Liver (tissue), 9 donors: ENCODE data around the gene SOX18. TPM values are rescaled to one million over a fixed set of nuclear protein-coding genes. Genes with fewer than 3 reads are reported as not detected.

Source experiments
- DNase-seq: peaks from one replicate; pipeline ENCODE4 v3.0.0-alpha.2; 2017; ENCODE audit warnings: low spot score
- H3K27ac ChIP-seq, 2 donors: one replicate each; pipeline ENCODE4 v1.7.0; 2013; ENCODE audit warnings: inconsistent platforms in 2 of 2, low read length in 2 of 2, control low read depth in 1 of 2, low read depth in 1 of 2, mild to moderate bottlenecking in 1 of 2
- H3K27me3 ChIP-seq, 4 donors: one replicate each; pipeline versions ENCODE4 v1.6.1 to v1.7.0; 2013; ENCODE audit warnings: low read length in 3 of 4, inconsistent platforms in 1 of 4, mild to moderate bottlenecking in 1 of 4, moderate library complexity in 1 of 4; ENCODE audit not compliant: control insufficient read depth in 4 of 4, insufficient read depth in 4 of 4
- H3K36me3 ChIP-seq, 4 donors: one replicate each; pipeline versions ENCODE4 v1.6.1 to v1.7.0; 2013; ENCODE audit warnings: low read length in 3 of 4, mild to moderate bottlenecking in 3 of 4, low read depth in 1 of 4, moderate library complexity in 1 of 4; ENCODE audit not compliant: control insufficient read depth in 4 of 4, insufficient read depth in 3 of 4
- H3K4me1 ChIP-seq, 4 donors: one replicate each; pipeline versions ENCODE4 v1.6.1 to v1.7.0; 2013; ENCODE audit warnings: low read length in 3 of 4, mild to moderate bottlenecking in 3 of 4, moderate library complexity in 1 of 4; ENCODE audit not compliant: control insufficient read depth in 4 of 4, insufficient read depth in 4 of 4
- H3K4me3 ChIP-seq, 3 donors: one replicate each; pipeline versions ENCODE4 v1.6.1 to v1.7.0; 2013; ENCODE audit warnings: low read length in 3 of 3, control low read depth in 1 of 3, low read depth in 1 of 3, mild to moderate bottlenecking in 1 of 3
- H3K9ac ChIP-seq, 2 donors: one replicate each; pipeline ENCODE4 v1.7.0; 2013; ENCODE audit warnings: low read length in 2 of 2, mild to moderate bottlenecking in 2 of 2, moderate library complexity in 2 of 2, control low read depth in 1 of 2, low read depth in 1 of 2
- H3K9me3 ChIP-seq, 4 donors: one replicate each; pipeline versions ENCODE4 v1.6.1 to v1.7.0; 2013; ENCODE audit warnings: low read length in 3 of 4; ENCODE audit not compliant: control insufficient read depth in 4 of 4
- CTCF ChIP-seq: fragments of 150-350 bp; IDR thresholded peaks from 2 replicates; pipeline ENCODE4 v1.5.1; 2017; ENCODE audit warnings: improper control_type of control experiment, low read depth, low read length; ENCODE audit not compliant: missing input control
- EGR1 ChIP-seq, 2 donors: IDR thresholded peaks; 2 replicates each; pipeline ENCODE4 v1.6.1; 2016 to 2018; ENCODE audit warnings: antibody characterized with exemption in 2 of 2, low read depth in 2 of 2
- FOXA1 ChIP-seq: IDR thresholded peaks from 2 replicates; pipeline ENCODE4 v1.6.1; 2016; ENCODE audit warnings: antibody characterized with exemption
- FOXA2 ChIP-seq: IDR thresholded peaks from 2 replicates; pipeline ENCODE4 v1.6.1; 2016; ENCODE audit warnings: antibody characterized with exemption
- GABPA ChIP-seq, 2 donors: IDR thresholded peaks in 1 of 2; conservative IDR thresholded peaks in 1 of 2; 2 replicates each; pipeline ENCODE4 v1.6.1; 2016; ENCODE audit warnings: antibody characterized with exemption in 2 of 2, mild to moderate bottlenecking in 1 of 2, moderate library complexity in 1 of 2
- HNF4A ChIP-seq, 2 donors: conservative IDR thresholded peaks; 2 replicates each; pipeline ENCODE4 v1.6.1; 2016; ENCODE audit warnings: antibody characterized with exemption in 2 of 2, mild to moderate bottlenecking in 2 of 2
- JUND ChIP-seq, 2 donors: IDR thresholded peaks; 2 replicates each; pipeline ENCODE4 v1.6.1; 2016; ENCODE audit warnings: antibody characterized with exemption in 2 of 2
- MAX ChIP-seq: IDR thresholded peaks from 2 replicates; pipeline ENCODE4 v1.6.1; 2016; ENCODE audit warnings: antibody characterized with exemption
- NR2F2 ChIP-seq: IDR thresholded peaks from 2 replicates; pipeline ENCODE4 v1.6.1; 2016; ENCODE audit warnings: antibody characterized with exemption
- REST ChIP-seq: IDR thresholded peaks from 2 replicates; pipeline ENCODE4 v1.6.1; 2016; ENCODE audit warnings: antibody characterized with exemption, mild to moderate bottlenecking
- RXRA ChIP-seq, 2 donors: IDR thresholded peaks; 2 replicates each; pipeline ENCODE4 v1.6.1; 2017 to 2018; ENCODE audit warnings: antibody characterized with exemption in 2 of 2, mild to moderate bottlenecking in 1 of 2
- SP1 ChIP-seq: IDR thresholded peaks from 2 replicates; pipeline ENCODE4 v1.6.1; 2018; ENCODE audit warnings: antibody characterized with exemption, mild to moderate bottlenecking
- TAF1 ChIP-seq: conservative IDR thresholded peaks from 2 replicates; pipeline ENCODE4 v1.6.1; 2016; ENCODE audit warnings: antibody characterized with exemption, mild to moderate bottlenecking
- YY1 ChIP-seq: IDR thresholded peaks from 2 replicates; pipeline ENCODE4 v1.6.1; 2016; ENCODE audit warnings: antibody characterized with exemption, mild to moderate bottlenecking
- ZBTB33 ChIP-seq: IDR thresholded peaks from 2 replicates; pipeline ENCODE4 v1.6.1; 2016; ENCODE audit warnings: antibody characterized with exemption
- WGBS: extraction: QIAGEN DNeasy Blood & Tissue Kit; methylation state at CpG from one replicate; pipeline ENCODE4 v1.1.7; 2013; 5-methylcytosine and 5-hydroxymethylcytosine counted together
- polyA plus RNA-seq, 2 donors: library from polyadenylated mRNA; stranded (reverse) in 1 of 2; unstranded in 1 of 2; fragments of 200-250 nt in 1 of 2; fragments of >200 nt in 1 of 2; fragmentation: Nextera tagmentation in 1 of 2; extraction: Ambion mirVana in 1 of 2; gene quantifications; one replicate each; pipeline versions ENCODE4 v1.2.1 to v1.2.3, GENCODE V29; 2013 to 2015
- total RNA-seq, 2 donors: library from RNA; depleted of rRNA; stranded (reverse); fragments of >200 nt; gene quantifications; one replicate each; pipeline ENCODE4 v1.2.3, GENCODE V29; 2014
- donor health status: healthy.
- donor health status: healthy.
- donor health status: healthy.
- donor health status: healthy.
- donor health status: healthy.

Gene SOX18
- total and polyA plus RNA-seq, 4 donors = 1.1 to 5.8 (median 2.6) TPM

GRCh38 chr20:64078934-64079272, 29.5 kb upstream of the SOX18 start:
- Histone ChIP-seq H3K27me3 (no peaks in the 10 kb centered on the region), H3K9ac (peak overlapping the region; percentile 1 to 25), H3K4me3 (peak overlapping the region; percentile 45 to 66 (median 61)), H3K36me3 (peaks cover 0 to under 1% (median 0%) of the 10 kb centered on the region in 4 donors), H3K27ac (peak overlapping the region; percentile 22 to 63), H3K9me3 (no peaks in the 10 kb centered on the region), H3K4me1 (peaks cover 11 to 32% (median 16%) of the 10 kb centered on the region in 4 donors)
- TF ChIP-seq ZBTB33 = no peak
- TF ChIP-seq REST = no peak
- TF ChIP-seq EGR1 (IDR thresholded peaks at IDR 0.05; ENCODE audit: low read depth in 2 of 2) = no peak
- TF ChIP-seq YY1 = no peak
- no peak for TF ChIP-seq MAX
- no peak for TF ChIP-seq JUND (IDR thresholded peaks at IDR 0.05)
- TF ChIP-seq SP1 = no peak
- TF ChIP-seq TAF1 = no peak
- no peak for TF ChIP-seq NR2F2
- no peak for TF ChIP-seq RXRA (IDR thresholded peaks at IDR 0.05)
- no peak for TF ChIP-seq GABPA (IDR thresholded peaks at IDR 0.05 in 1 of 2, conservative IDR thresholded peaks at IDR 0.05 in 1 of 2)
- no peak for TF ChIP-seq FOXA1
- DNase-seq = no peak
- 48% methylated on average over 4 of the region's 4 CpGs for WGBS

GRCh38 chr20:64077876-64078551, 28.6 kb upstream of the SOX18 start:
- no peaks in the 10 kb centered on the region for H3K27me3 ChIP-seq
- no peak for TF ChIP-seq SP1
- no peak for TF ChIP-seq HNF4A (conservative IDR thresholded peaks at IDR 0.05)
- TF ChIP-seq CTCF = no peak
- TF ChIP-seq FOXA2 = no peak
- peaks cover 7 to 25% (median 10%) of the 10 kb centered on the region in 4 donors for H3K4me1 ChIP-seq
- H3K36me3 ChIP-seq = peaks cover 0 to 4% (median 0%) of the 10 kb centered on the region in 4 donors
- peak overlapping the region; percentile 58 to 63 for H3K27ac ChIP-seq
- peak overlapping the region in 1 of 2 donors; percentile 25 for H3K9ac ChIP-seq
- DNase-seq = no peak
- WGBS = 70% methylated on average over 15 of the region's 15 CpGs
- peak overlapping the region; percentile 6 to 61 (median 15) for H3K4me3 ChIP-seq
- no peaks in the 10 kb centered on the region for H3K9me3 ChIP-seq
